ENCODE measurements around the gene ABCD3. TPM values are rescaled to one million over a fixed set of nuclear protein-coding genes. Genes with fewer than 3 reads are reported as not detected.
"Not testable (repeated sequence)": the region's sequence is repeated elsewhere in the genome, so short reads cannot be mapped to it uniquely, and the experiment has no call there.

The ABCD3 gene
- total RNA-seq, 5 donors from 2014 or later (not counting 1 experiment from before 2014, with no cell fraction given): 17.3 to 29.9 (median 24.2) TPM

DNA sequence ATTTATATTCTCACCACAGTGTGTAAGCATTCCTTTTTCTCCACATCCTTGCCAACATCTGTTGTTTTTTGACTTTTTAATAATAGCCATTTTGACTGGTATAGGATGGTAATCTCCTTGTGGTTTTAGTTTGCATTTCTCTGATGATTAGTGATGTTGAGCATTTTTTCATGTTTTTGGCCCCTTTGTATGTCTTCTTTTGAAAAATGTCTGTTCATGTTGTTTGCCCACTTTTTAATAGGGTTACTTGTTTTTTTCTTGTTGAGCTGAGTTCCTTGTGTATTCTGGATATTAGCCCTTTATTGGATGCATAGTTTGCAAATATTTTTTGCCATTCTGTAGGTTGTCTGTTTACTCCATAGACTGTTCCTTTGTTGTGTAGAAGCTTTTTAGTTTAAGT lies 24.9 kb downstream of the ABCD3 start:
- Mint-ChIP-seq H3K36me3 (peaks cover 60% of the 10 kb centered on the region), H3K9me3 (peaks cover 12 to 48% (median 38%) of the 10 kb centered on the region in 3 donors), H3K4me1 (peaks cover 14 to 28% (median 22%) of the 10 kb centered on the region in 3 donors)
- H3K27me3 ChIP-seq (replicated peaks in 1 of 2; ENCODE audit: control insufficient read depth in 2 of 2, extremely low read depth in 1 of 2, insufficient read depth in 2 of 2, low read length in 1 of 2); H3K36me3 ChIP-seq (ENCODE audit: control insufficient read depth in 2 of 2, extremely low read depth in 1 of 2, insufficient read depth in 1 of 2, low read length in 1 of 2); H3K4me3 ChIP-seq (ENCODE audit: control insufficient read depth in 1 of 2, extremely low read depth in 1 of 2, low read length in 1 of 2); DNase-seq; POLR2A ChIA-PET; H3K4me1 ChIP-seq (ENCODE audit: control insufficient read depth in 1 of 2, extremely low read depth in 1 of 2, insufficient read depth in 2 of 2, low read length in 2 of 2); H3K27ac ChIP-seq (ENCODE audit: low read length); H3K27me3 Mint-ChIP-seq; H3K4me3 Mint-ChIP-seq; H3K9me3 ChIP-seq; ATAC-seq (replicated peaks in 1 of 4); H3K27ac Mint-ChIP-seq: not testable (repeated sequence)
- CTCF ChIA-PET: interaction anchor here in 1 of 2 donors (0.5 kb wide), 1 partner anchor 12 kb away, joined by 3 read pairs; no protein-coding TSS in a partner anchor

DNA sequence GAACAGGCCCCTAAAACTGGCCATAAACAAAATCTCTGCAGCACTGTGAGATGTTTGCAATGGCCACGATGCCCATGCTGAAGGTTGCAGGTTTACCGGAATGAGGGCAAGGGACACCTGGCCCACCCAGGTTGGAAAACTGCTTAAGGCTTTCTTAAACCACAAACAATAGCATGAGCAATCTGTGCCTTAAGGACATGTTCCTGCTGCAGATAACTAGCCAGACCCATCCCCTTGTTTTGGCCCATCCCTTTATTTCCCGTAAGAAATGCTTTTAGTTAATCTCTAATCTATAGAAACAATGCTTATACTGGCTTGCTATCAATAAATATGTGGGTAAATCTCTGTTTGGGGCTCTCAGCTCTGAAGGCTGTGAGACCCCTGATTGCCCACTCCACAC lies 26.6 kb downstream of the ABCD3 start:
- peaks cover 73% of the 10 kb centered on the region for H3K36me3 Mint-ChIP-seq
- H3K27me3 Mint-ChIP-seq, H3K4me3 Mint-ChIP-seq: not testable (repeated sequence)

DNA sequence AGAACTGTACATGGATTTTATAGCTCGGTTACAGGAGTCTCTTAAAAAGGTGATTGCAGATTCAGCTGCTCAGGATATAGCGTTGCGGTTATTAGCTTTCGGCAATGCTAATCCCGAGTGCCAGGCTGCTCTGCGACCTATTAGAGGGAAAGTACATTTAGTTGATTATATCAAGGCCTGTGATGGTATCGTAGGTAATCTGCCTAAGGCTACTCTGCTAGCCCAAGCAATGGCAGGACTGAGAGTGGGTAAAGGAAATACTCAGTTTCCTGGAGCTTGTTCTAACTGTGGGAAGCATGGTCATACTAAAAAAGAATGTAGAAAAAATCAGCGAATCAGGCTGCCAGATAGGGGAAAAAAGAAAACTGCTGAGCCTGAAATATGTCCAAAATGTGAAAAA lies 27.5 kb downstream of the ABCD3 start:
- ATAC-seq (replicated peaks in 1 of 4); H3K4me3 ChIP-seq (ENCODE audit: control insufficient read depth in 1 of 2, extremely low read depth in 1 of 2, low read length in 1 of 2); H3K27me3 ChIP-seq (replicated peaks in 1 of 2; ENCODE audit: control insufficient read depth in 2 of 2, extremely low read depth in 1 of 2, insufficient read depth in 2 of 2, low read length in 1 of 2); H3K4me3 Mint-ChIP-seq; H3K4me1 ChIP-seq (ENCODE audit: control insufficient read depth in 1 of 2, extremely low read depth in 1 of 2, insufficient read depth in 2 of 2, low read length in 2 of 2); H3K27ac Mint-ChIP-seq; H3K27me3 Mint-ChIP-seq; H3K9me3 ChIP-seq; H3K4me1 Mint-ChIP-seq; H3K27ac ChIP-seq (ENCODE audit: low read length); DNase-seq; POLR2A ChIA-PET: not testable (repeated sequence)
- Mint-ChIP-seq H3K36me3 (peaks cover 76% of the 10 kb centered on the region), H3K9me3 (peaks cover 18 to 75% (median 62%) of the 10 kb centered on the region in 3 donors)
- peaks cover 5 to 15% of the 10 kb centered on the region in 2 donors for H3K36me3 ChIP-seq (ENCODE audit: control insufficient read depth in 2 of 2, extremely low read depth in 1 of 2, insufficient read depth in 1 of 2, low read length in 1 of 2)
- 94% methylated on average over 6 of the region's 8 CpGs for WGBS (ENCODE audit: insufficient coverage)
- CTCF ChIA-PET: interaction anchor here in 1 of 2 donors (0.6 kb wide), 1 partner anchor 254 kb away, joined by 3 read pairs; no protein-coding TSS in a partner anchor

More for the DNA sequence above, 26.6 kb downstream of the ABCD3 start:
- H3K27ac Mint-ChIP-seq; CTCF ChIA-PET; POLR2A ChIA-PET; H3K9me3 ChIP-seq; H3K27me3 ChIP-seq (replicated peaks in 1 of 2; ENCODE audit: control insufficient read depth in 2 of 2, extremely low read depth in 1 of 2, insufficient read depth in 2 of 2, low read length in 1 of 2); H3K4me3 ChIP-seq (ENCODE audit: control insufficient read depth in 1 of 2, extremely low read depth in 1 of 2, low read length in 1 of 2); H3K4me1 ChIP-seq (ENCODE audit: control insufficient read depth in 1 of 2, extremely low read depth in 1 of 2, insufficient read depth in 2 of 2, low read length in 2 of 2); H3K27ac ChIP-seq (ENCODE audit: low read length); DNase-seq; ATAC-seq (replicated peaks in 1 of 4): not testable (repeated sequence)
- peaks cover 17 to 66% (median 53%) of the 10 kb centered on the region in 3 donors for H3K9me3 Mint-ChIP-seq
- H3K4me1 Mint-ChIP-seq: peaks cover 3 to 18% (median 10%) of the 10 kb centered on the region in 3 donors
- H3K36me3 ChIP-seq (ENCODE audit: control insufficient read depth in 2 of 2, extremely low read depth in 1 of 2, insufficient read depth in 1 of 2, low read length in 1 of 2): peaks cover 5 to 11% of the 10 kb centered on the region in 2 donors
- 100% methylated on average over 2 of the region's 3 CpGs for WGBS (ENCODE audit: insufficient coverage)

DNA sequence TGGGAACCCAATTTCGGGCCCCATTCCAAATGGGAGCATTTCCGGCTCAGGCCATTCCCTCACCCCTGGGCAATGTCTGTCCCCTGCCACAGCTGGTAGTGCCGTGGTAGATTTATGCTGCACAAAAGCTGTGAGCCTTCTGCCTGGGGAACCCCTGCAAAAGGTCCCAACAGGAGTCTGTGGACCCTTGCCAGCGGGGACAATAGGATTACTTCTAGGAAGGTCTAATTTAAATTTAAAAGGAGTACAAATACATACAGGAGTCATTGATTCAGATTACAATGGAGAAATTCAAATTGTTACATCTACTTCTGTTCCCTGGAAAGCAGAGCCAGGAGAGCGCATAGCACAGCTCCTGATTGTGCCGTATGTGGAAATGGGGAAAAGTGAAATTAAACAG lies 28.0 kb downstream of the ABCD3 start:
- not testable (repeated sequence) for H3K27ac Mint-ChIP-seq; ATAC-seq (replicated peaks in 1 of 4)

DNA sequence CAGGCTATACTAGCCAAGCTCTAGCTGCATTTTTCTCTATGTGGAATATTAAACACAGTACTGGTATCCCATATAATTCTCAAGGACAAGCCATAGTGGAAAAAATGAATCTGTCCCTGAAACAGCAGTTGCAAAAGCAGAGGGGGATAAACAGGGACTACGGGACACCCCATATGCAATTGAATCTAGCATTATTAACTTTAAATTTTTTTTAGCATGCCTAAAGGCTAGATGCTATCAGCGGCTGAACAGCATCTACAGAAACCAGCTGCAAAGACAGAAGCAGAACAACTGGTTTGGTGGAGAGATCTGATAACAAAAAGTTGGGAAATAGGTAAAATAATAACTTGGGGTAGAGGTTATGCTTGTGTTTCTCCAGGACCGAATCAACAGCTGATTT lies 30.6 kb downstream of the ABCD3 start:
- H3K4me1 Mint-ChIP-seq; H3K27me3 ChIP-seq (replicated peaks in 1 of 2; ENCODE audit: control insufficient read depth in 2 of 2, extremely low read depth in 1 of 2, insufficient read depth in 2 of 2, low read length in 1 of 2); POLR2A ChIA-PET; H3K4me1 ChIP-seq (ENCODE audit: control insufficient read depth in 1 of 2, extremely low read depth in 1 of 2, insufficient read depth in 2 of 2, low read length in 2 of 2); H3K27me3 Mint-ChIP-seq; ATAC-seq (replicated peaks in 1 of 4); H3K27ac ChIP-seq (ENCODE audit: low read length); H3K4me3 ChIP-seq (ENCODE audit: control insufficient read depth in 1 of 2, extremely low read depth in 1 of 2, low read length in 1 of 2); H3K9me3 ChIP-seq; H3K27ac Mint-ChIP-seq; CTCF ChIA-PET; DNase-seq; H3K4me3 Mint-ChIP-seq: not testable (repeated sequence)
- H3K36me3 Mint-ChIP-seq: peaks cover 77% of the 10 kb centered on the region
- WGBS (ENCODE audit: insufficient coverage): no CpG with 5 or more reads among the region's 3 CpGs
- H3K36me3 ChIP-seq (ENCODE audit: control insufficient read depth in 2 of 2, extremely low read depth in 1 of 2, insufficient read depth in 1 of 2, low read length in 1 of 2): peaks cover 5 to 15% of the 10 kb centered on the region in 2 donors
- H3K9me3 Mint-ChIP-seq: peaks cover 16 to 67% (median 58%) of the 10 kb centered on the region in 3 donors

More for the DNA sequence above, 28.0 kb downstream of the ABCD3 start:
- H3K27me3 ChIP-seq (replicated peaks in 1 of 2; ENCODE audit: control insufficient read depth in 2 of 2, extremely low read depth in 1 of 2, insufficient read depth in 2 of 2, low read length in 1 of 2); H3K9me3 ChIP-seq; H3K4me3 ChIP-seq (ENCODE audit: control insufficient read depth in 1 of 2, extremely low read depth in 1 of 2, low read length in 1 of 2); H3K27ac ChIP-seq (ENCODE audit: low read length); H3K4me1 Mint-ChIP-seq; H3K4me3 Mint-ChIP-seq; POLR2A ChIA-PET; H3K27me3 Mint-ChIP-seq; H3K4me1 ChIP-seq (ENCODE audit: control insufficient read depth in 1 of 2, extremely low read depth in 1 of 2, insufficient read depth in 2 of 2, low read length in 2 of 2); DNase-seq: not testable (repeated sequence)
- peaks cover 18 to 78% (median 65%) of the 10 kb centered on the region in 3 donors for H3K9me3 Mint-ChIP-seq
- peaks cover 80% of the 10 kb centered on the region for H3K36me3 Mint-ChIP-seq
- CTCF ChIA-PET: interaction anchor here in 1 of 2 donors (0.6 kb wide), 1 partner anchor 254 kb away, joined by 3 read pairs; no protein-coding TSS in a partner anchor
- WGBS (ENCODE audit: insufficient coverage): 96% methylated on average over 3 of the region's 6 CpGs
- H3K36me3 ChIP-seq (ENCODE audit: control insufficient read depth in 2 of 2, extremely low read depth in 1 of 2, insufficient read depth in 1 of 2, low read length in 1 of 2): peaks cover 5 to 15% of the 10 kb centered on the region in 2 donors

DNA sequence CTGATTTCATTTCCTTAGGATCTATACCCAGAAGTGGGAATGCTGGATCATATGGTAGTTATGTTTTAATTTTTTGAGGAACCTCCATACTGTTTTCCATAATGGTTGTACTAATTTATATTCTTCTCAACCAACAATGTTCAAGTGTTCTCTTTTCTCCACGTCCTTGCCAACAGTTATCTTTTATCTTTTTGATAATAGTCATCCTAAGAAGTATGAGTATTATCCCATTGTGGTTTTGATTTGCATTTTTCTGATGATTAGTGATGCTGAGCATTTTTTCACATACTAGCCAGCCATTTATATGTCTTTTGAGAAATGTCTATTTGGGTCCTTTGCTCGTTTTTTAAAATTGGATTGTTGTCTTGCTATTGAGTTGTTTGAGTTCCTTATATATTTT lies 38.5 kb downstream of the ABCD3 start:
- no peak overlapping the region for H3K27ac Mint-ChIP-seq
- WGBS (ENCODE audit: insufficient coverage): no CpG with 5 or more reads among the region's 2 CpGs
- H3K36me3 Mint-ChIP-seq: peaks cover 45% of the 10 kb centered on the region
- H3K4me3 Mint-ChIP-seq: no peak overlapping the region
- H3K36me3 ChIP-seq (ENCODE audit: control insufficient read depth in 2 of 2, extremely low read depth in 1 of 2, insufficient read depth in 1 of 2, low read length in 1 of 2): peaks cover 4 to 10% of the 10 kb centered on the region in 2 donors
- ChIA-PET POLR2A (no interaction called here), CTCF (no interaction called here)
- H3K4me3 ChIP-seq (ENCODE audit: control insufficient read depth in 1 of 2, extremely low read depth in 1 of 2, low read length in 1 of 2): no peak overlapping the region
- H3K4me1 ChIP-seq (ENCODE audit: control insufficient read depth in 1 of 2, extremely low read depth in 1 of 2, insufficient read depth in 2 of 2, low read length in 2 of 2): no peaks in the 10 kb centered on the region
- H3K27me3 Mint-ChIP-seq: no peaks in the 10 kb centered on the region
- H3K27ac ChIP-seq (ENCODE audit: low read length): no peak overlapping the region
- peaks cover 2 to 19% (median 7%) of the 10 kb centered on the region in 3 donors for H3K4me1 Mint-ChIP-seq
- DNase-seq (no peak), ATAC-seq (replicated peaks in 1 of 4) (no peak)
- no peaks in the 10 kb centered on the region for H3K9me3 ChIP-seq
- no peaks in the 10 kb centered on the region for H3K27me3 ChIP-seq (replicated peaks in 1 of 2; ENCODE audit: control insufficient read depth in 2 of 2, extremely low read depth in 1 of 2, insufficient read depth in 2 of 2, low read length in 1 of 2)
- H3K9me3 Mint-ChIP-seq: peaks cover 6 to 9% (median 6%) of the 10 kb centered on the region in 3 donors

Data from T-cell (primary cell).